Epithelial cell of proximal tubule (primary cell): ENCODE data around the gene TEAD1. TPM values are rescaled to one million over a fixed set of nuclear protein-coding genes. Genes with fewer than 3 reads are reported as not detected.
A peak's percentile ranks its signal among the peaks of the same experiment; 100 is the strongest.

Experiments used
- DNase-seq: peaks from one replicate; pipeline ENCODE4 v3.0.0-alpha.2; 2011; ENCODE audit warnings: low read depth
- H3K4me3 ChIP-seq: 2 replicates; pipeline ENCODE4 v1.5.1; 2011; ENCODE audit warnings: low read depth, mild to moderate bottlenecking, low read length
- total RNA-seq: library from RNA; depleted of rRNA; stranded (reverse); fragments of >200 nt; gene quantifications from 2 replicates; pipeline ENCODE4 v1.2.3, GENCODE V29; 2015
- TF ChIP-seq, protein P1 (sequence below): conservative IDR thresholded peaks from 2 replicates; pipeline ENCODE4 v1.5.1; 2012; ENCODE audit warnings: low read depth, mild to moderate bottlenecking, low read length

Gene TEAD1
- total RNA-seq, 1 donor from 2014 or later, result 61.9 TPM

DNA sequence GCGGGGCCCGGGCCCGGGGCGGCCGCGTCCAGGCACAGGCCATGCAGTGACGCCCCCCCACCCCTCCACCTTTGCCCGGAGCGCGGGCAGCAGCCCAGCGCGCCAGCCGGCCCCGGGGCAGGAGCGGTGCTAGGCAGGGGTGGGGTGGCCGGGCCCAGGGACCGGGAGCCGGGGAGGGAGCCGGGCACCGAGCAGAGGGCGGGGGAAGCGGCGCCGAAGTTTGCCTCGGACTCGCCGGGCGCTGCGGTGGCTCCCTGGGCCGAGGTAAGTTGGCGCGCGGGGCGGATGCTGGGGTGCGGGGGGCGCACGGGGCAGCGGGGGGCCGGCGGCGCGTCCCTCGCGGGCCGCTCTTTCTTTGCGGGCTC lies 332 bp downstream of the TEAD1 start:
- TF ChIP-seq, protein P1, sequence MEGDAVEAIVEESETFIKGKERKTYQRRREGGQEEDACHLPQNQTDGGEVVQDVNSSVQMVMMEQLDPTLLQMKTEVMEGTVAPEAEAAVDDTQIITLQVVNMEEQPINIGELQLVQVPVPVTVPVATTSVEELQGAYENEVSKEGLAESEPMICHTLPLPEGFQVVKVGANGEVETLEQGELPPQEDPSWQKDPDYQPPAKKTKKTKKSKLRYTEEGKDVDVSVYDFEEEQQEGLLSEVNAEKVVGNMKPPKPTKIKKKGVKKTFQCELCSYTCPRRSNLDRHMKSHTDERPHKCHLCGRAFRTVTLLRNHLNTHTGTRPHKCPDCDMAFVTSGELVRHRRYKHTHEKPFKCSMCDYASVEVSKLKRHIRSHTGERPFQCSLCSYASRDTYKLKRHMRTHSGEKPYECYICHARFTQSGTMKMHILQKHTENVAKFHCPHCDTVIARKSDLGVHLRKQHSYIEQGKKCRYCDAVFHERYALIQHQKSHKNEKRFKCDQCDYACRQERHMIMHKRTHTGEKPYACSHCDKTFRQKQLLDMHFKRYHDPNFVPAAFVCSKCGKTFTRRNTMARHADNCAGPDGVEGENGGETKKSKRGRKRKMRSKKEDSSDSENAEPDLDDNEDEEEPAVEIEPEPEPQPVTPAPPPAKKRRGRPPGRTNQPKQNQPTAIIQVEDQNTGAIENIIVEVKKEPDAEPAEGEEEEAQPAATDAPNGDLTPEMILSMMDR, result no peak
- H3K4me3 ChIP-seq, result peak overlapping the region; percentile 64
- no peak for DNase-seq

DNA sequence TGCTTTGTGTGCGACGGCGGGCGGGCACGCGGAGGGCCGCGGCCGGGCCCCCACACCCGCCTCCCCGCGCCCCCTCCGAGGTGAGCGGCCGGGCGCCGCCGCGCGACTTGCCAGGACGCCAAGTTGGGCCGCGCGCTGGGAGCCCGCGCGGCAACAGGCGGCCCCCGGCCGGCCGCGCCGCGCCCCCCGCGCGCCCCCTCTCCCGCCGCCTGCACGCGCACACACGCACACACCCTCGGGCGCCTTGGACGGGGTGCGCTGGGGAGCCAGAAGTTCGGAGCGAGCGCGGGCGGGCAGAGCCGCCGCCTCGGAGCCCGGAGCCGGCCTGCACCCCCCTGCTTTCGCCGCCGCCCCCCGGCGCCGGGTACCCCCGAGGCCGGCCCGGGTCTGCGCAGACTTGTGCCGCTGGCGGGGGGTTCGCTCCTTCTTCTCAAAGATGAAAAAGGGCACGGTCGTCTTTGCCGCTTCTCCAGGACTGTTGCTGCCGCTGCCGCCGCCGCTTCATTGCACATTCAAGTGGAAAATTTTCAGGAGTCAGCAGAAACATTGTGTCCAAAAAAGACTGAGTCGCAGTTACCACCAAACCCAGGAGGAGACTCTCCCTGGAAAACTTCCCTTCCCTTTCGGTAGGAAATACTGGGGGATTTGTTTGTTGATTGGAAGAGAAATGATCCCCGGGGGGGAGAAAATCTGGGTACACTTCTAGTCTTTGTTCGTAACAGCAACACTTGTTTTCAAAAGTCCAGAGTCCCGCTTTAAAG lies 895 bp downstream of the TEAD1 start:
- no peak for DNase-seq

DNA sequence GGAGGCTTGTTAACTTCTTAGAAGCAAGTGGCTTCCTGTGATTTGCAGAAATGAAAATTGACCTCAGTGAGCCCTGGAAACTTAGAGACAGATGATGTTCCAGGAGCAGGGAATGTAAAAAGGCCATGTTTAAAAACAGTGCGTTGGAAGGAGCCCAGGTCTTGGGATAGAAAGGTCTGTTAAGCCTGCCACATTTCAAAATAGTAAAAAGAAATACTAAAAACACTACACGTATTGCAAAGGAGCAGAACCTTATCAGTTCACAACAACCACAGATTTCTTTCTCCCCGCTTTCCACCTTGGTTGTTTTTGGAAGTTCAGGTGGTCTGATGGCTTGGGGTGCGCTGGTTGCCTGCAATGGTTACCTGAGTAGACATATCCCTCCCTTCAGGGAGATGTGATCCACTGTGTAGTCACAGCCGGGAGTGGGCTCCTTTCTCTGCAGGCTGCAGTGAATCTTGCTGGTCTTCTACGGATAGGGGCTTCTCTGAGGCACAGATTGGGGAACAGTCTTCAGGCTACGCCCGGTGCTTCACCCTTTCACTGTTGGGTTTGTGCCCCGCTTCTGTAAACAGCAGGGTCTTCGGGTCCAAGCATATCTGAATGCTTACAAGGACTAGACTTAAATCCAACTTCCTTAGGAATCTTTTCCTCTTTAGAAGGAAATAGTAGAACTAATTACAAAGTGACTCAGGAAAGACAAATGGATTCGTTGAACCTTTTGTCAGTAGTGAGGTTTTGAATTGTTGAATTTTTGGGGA lies 1.9 kb downstream of the TEAD1 start:
- no peak for DNase-seq
- H3K4me3 ChIP-seq, result peak overlapping the region; percentile 64
- TF ChIP-seq, protein P1, result no peak

More for the DNA sequence above, 895 bp downstream of the TEAD1 start:
- TF ChIP-seq, protein P1, result no peak
- H3K4me3 ChIP-seq, result peak overlapping the region; percentile 64

DNA sequence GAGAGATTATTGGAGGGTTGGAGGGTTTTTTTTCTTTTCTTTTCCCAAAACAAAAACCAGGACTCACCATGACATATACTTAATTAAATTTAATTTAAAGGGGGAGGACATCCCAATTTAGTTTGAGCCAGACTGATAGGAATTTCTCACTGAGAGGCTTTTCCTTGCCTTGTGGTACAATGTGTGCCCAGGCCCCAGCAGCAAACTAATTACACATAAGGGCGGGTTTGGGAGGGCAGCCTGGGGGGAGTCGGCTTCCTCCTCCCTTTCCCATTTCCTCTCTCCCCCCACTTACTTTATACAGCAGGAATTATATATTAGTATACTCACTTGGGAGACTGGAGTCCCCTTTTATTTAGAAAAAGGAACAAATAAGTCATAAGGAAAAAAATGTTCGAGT lies 2.9 kb downstream of the TEAD1 start:
- TF ChIP-seq, protein P1, result no peak
- H3K4me3 ChIP-seq, result peak overlapping the region; percentile 64
- no peak for DNase-seq

DNA sequence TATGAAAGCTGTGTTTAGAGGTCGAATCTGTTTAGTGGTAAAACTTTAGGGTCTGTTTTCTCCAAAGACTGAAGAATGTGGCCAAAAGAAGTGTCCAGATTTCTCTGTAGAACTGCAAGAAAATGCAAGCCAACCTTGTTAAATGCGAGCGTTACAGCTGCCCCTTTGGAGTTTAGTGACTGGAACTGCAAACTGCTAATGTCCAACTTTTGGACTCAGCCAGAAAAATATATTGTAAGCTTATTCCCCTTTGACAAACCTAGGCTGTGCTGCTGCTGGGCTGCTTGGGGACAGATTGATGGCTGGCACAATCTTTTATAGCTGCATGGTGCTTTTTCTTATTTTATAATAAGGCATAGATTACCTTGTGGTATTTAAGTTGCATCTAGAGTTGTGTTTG lies 3.9 kb downstream of the TEAD1 start:
- DNase-seq, result no peak
- TF ChIP-seq, protein P1, result no peak
- H3K4me3 ChIP-seq, result peak overlapping the region; percentile 64

DNA sequence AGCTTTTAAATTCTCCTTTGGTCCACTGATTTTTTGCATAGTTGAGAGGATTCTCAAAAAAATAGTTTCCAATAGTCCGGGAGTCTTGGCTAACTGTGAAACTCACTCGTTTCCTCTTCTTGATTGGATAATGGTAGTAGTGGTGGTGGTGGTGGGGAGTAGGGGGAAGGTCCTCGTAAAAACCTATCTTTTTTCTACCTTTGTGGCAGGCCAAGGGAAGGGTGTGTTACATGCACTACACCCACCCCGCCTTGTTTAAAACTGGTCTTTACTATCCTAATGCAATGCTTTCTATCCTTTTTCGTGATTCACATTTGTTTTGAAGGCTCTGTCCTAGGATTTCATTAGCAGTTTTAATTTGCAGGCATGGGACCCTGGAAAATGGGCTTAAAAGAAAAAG lies 4.8 kb downstream of the TEAD1 start:
- peak overlapping the region; percentile 64 for H3K4me3 ChIP-seq
- TF ChIP-seq, protein P1, result no peak
- no peak for DNase-seq

DNA sequence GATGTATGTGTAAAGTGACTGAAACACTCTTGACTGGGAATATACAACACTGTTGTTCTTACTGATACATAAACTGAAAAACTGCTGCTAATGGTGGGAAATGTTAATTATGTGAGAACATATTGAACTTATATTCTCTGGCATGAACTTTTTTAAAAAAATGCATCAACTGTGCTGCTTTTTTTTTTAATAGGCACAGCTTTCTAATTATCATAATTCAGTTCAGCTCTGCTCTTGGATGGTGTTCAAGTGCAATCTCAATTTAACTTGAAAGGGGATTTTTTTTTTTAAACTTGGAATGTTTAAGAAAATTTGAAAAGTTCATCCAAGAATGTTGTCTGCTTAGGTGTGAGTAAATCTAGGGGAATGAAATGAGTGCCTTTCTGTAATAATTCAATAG lies 5.2 kb downstream of the TEAD1 start:
- TF ChIP-seq, protein P1, result no peak
- H3K4me3 ChIP-seq, result peak overlapping the region; percentile 64
- no peak for DNase-seq
